WTC11 (cell line): ENCODE results near the gene SEL1L. TPM values are rescaled to one million over a fixed set of nuclear protein-coding genes. Genes with fewer than 3 reads are reported as not detected.
"Not testable (repeated sequence)": the region's sequence is repeated elsewhere in the genome, so short reads cannot be mapped to it uniquely, and the experiment has no call there.

Source experiments
- ATAC-seq: fragments of 200-7000 bp; cut with Tn5 transposase; 2 replicates; pipeline ENCODE4 v1.10.0; 2021; ENCODE audit warnings: mild to moderate bottlenecking, moderate library complexity
- CTCF ChIA-PET: fragments of 300-600 bp; sonication (Branson Sonifier 250); formaldehyde crosslinking; loops from one replicate; lab custom pipeline; 2021; ENCODE audit warnings: antibody characterized with exemption; lab: Charles Lee
- POLR2A ChIA-PET: fragments of 350-600 bp; sonication (Branson Sonifier 250); formaldehyde crosslinking; loops from one replicate; lab custom pipeline; 2021; ENCODE audit warnings: antibody characterized with exemption; lab: Charles Lee
- DNase-seq: peaks from one replicate; pipeline ENCODE4 v3.0.0; 2021; ENCODE audit warnings: low spot score
- H3K27ac Mint-ChIP-seq: 2 replicates; pipeline ENCODE4 v1.8.0; 2021; ENCODE audit warnings: mixed read lengths
- H3K27me3 Mint-ChIP-seq: 2 replicates; pipeline ENCODE4 v1.8.0; 2021; ENCODE audit warnings: low read depth, mild to moderate bottlenecking, moderate library complexity, mixed read lengths
- H3K36me3 Mint-ChIP-seq: 2 replicates; pipeline ENCODE4 v1.8.0; 2021; ENCODE audit warnings: mixed read lengths
- H3K4me1 Mint-ChIP-seq: 2 replicates; pipeline ENCODE4 v1.8.0; 2022; ENCODE audit warnings: mixed read lengths
- H3K4me3 Mint-ChIP-seq: 2 replicates; pipeline ENCODE4 v1.8.0; 2021; ENCODE audit warnings: mild to moderate bottlenecking, moderate library complexity, mixed read lengths
- H3K9me3 Mint-ChIP-seq: 2 replicates; pipeline ENCODE4 v1.8.0; 2021; ENCODE audit warnings: mixed read lengths
- AFF4 ChIP-seq: sonication (generic); formaldehyde crosslinking; IDR thresholded peaks from 2 replicates; pipeline ENCODE4 v1.8.1; 2023; ENCODE audit warnings: mild to moderate bottlenecking, missing genetic modification reagents, borderline replicate concordance
- ATF3 ChIP-seq: sonication (generic); formaldehyde crosslinking; conservative IDR thresholded peaks from 2 replicates; pipeline ENCODE4 v1.8.1; 2022; ENCODE audit warnings: mild to moderate bottlenecking, missing genetic modification reagents
- ATF6 ChIP-seq: sonication (generic); formaldehyde crosslinking; IDR thresholded peaks from 2 replicates; pipeline ENCODE4 v1.8.1; 2023; ENCODE audit warnings: mild to moderate bottlenecking, missing genetic modification reagents
- CDX4 ChIP-seq: fragments of 250-450 bp; sonication (Bioruptor Pico); IDR thresholded peaks from 2 replicates; pipeline ENCODE4 v1.9.0; 2021; ENCODE audit warnings: moderate library complexity, mild to moderate bottlenecking, inconsistent platforms, borderline replicate concordance
- CREB1 ChIP-seq: sonication (generic); formaldehyde crosslinking; IDR thresholded peaks from 2 replicates; pipeline ENCODE4 v1.8.0; 2023; ENCODE audit warnings: mild to moderate bottlenecking, missing genetic modification reagents
- CTCF ChIP-seq: fragments of 200-600 bp; IDR thresholded peaks from 2 replicates; pipeline ENCODE4 v1.8.0; 2022; ENCODE audit warnings: antibody characterized with exemption
- E2F5 ChIP-seq: sonication (generic); formaldehyde crosslinking; IDR thresholded peaks from 2 replicates; pipeline ENCODE4 v1.8.1; 2022; ENCODE audit warnings: mild to moderate bottlenecking, moderate library complexity, missing genetic modification reagents
- ESRRA ChIP-seq: sonication (generic); formaldehyde crosslinking; IDR thresholded peaks from 2 replicates; pipeline ENCODE4 v1.8.1; 2022; ENCODE audit warnings: mild to moderate bottlenecking, missing genetic modification reagents, borderline replicate concordance
- FOXP1 ChIP-seq: sonication (generic); formaldehyde crosslinking; IDR thresholded peaks from 2 replicates; pipeline ENCODE4 v1.8.0; 2022; ENCODE audit warnings: missing genetic modification reagents, mild to moderate bottlenecking, moderate library complexity, borderline replicate concordance
- NR1H2 ChIP-seq: sonication (generic); formaldehyde crosslinking; IDR thresholded peaks from 2 replicates; pipeline ENCODE4 v1.9.0; 2021; ENCODE audit warnings: mild to moderate bottlenecking, moderate library complexity, missing genetic modification reagents
- OVOL2 ChIP-seq: fragments of 250-450 bp; sonication (Bioruptor Pico); IDR thresholded peaks from 2 replicates; pipeline ENCODE4 v1.9.0; 2021; ENCODE audit warnings: mild to moderate bottlenecking, borderline replicate concordance
- PREB ChIP-seq: sonication (generic); formaldehyde crosslinking; IDR thresholded peaks from 2 replicates; pipeline ENCODE4 v1.8.1; 2022; ENCODE audit warnings: mild to moderate bottlenecking, missing genetic modification reagents, moderate library complexity, borderline replicate concordance
- TEAD1 ChIP-seq: sonication (generic); formaldehyde crosslinking; IDR thresholded peaks from 2 replicates; pipeline ENCODE4 v1.8.0; 2022; ENCODE audit warnings: mild to moderate bottlenecking, missing genetic modification reagents
- ZBTB43 ChIP-seq: sonication (generic); formaldehyde crosslinking; IDR thresholded peaks from 2 replicates; pipeline ENCODE4 v1.8.1; 2023; ENCODE audit warnings: mild to moderate bottlenecking, missing genetic modification reagents
- ZNF263 ChIP-seq: sonication (generic); formaldehyde crosslinking; IDR thresholded peaks from 2 replicates; pipeline ENCODE4 v1.8.1; 2022; ENCODE audit warnings: low read depth, mild to moderate bottlenecking, moderate library complexity, missing genetic modification reagents
- ZNF396 ChIP-seq: fragments of 250-450 bp; sonication (Bioruptor Pico); IDR thresholded peaks from 2 replicates; pipeline ENCODE4 v1.8.0; 2021; ENCODE audit warnings: mild to moderate bottlenecking, moderate library complexity, borderline replicate concordance
- total RNA-seq: library from RNA; stranded (reverse); gene quantifications from 3 replicates; pipeline ENCODE4 v1.2.3, GENCODE V29; 2021

Gene SEL1L
- total RNA-seq, 1 experiment from 2014 or later: 29.1 TPM

- Mint-ChIP-seq H3K27me3 (no peaks in the 10 kb centered on the region), H3K27ac (no peak overlapping the region), H3K9me3 (peaks cover 5% of the 10 kb centered on the region; the same call in 1 of the 2 replicates), H3K4me3 (peak overlapping the region; percentile 59), H3K36me3 (peaks cover 2% of the 10 kb centered on the region), H3K4me1 (peaks cover 4% of the 10 kb centered on the region)
- ATAC-seq: peak; percentile 56
- TF ChIP-seq AFF4 (CRISPR knock-in tag) (no peak), E2F5 (no peak), CTCF (peak; percentile 82)
- CTCF ChIA-PET: interaction anchor here (0.6 to 4.0 kb wide), 17 partner anchors 12 to 468 kb away, joined by 3 to 19 read pairs (median 3); partner anchors contain the start of gene SEL1L
- peak; percentile 42 for DNase-seq
- POLR2A ChIA-PET: no interaction called here
Measured at GRCh38 chr14:81464253-81465002, 69.2 kb downstream of the SEL1L start.

GRCh38 chr14:81462356-81462755, 71.3 kb downstream of the SEL1L start:
- not testable (repeated sequence) for H3K4me1 Mint-ChIP-seq, DNase-seq

GRCh38 chr14:81459912-81460311, 73.7 kb downstream of the SEL1L start:
- no peak overlapping the region for H3K27ac Mint-ChIP-seq
- CTCF ChIA-PET: interaction anchor here (1.9 kb wide), 1 partner anchor 190 kb away, joined by 8 read pairs; no protein-coding TSS in a partner anchor
- TF ChIP-seq NR1H2 (CRISPR knock-in tag): no peak
- no peak for TF ChIP-seq TEAD1 (CRISPR knock-in tag)
- no peak for TF ChIP-seq ESRRA (CRISPR knock-in tag)
- no peak for TF ChIP-seq ZBTB43 (CRISPR knock-in tag)
- no peak for TF ChIP-seq OVOL2 (CRISPR knock-in tag)
- no peak for TF ChIP-seq ZNF263 (CRISPR knock-in tag)
- no peak for TF ChIP-seq CDX4 (CRISPR knock-in tag)
- no peak for TF ChIP-seq PREB (CRISPR knock-in tag)
- no peak for TF ChIP-seq FOXP1 (CRISPR knock-in tag)
- TF ChIP-seq ATF6: no peak
- no peak for TF ChIP-seq ZNF396 (CRISPR knock-in tag)
- TF ChIP-seq CREB1: no peak
- TF ChIP-seq ATF3 (CRISPR knock-in tag): no peak
- TF ChIP-seq E2F5: no peak

More at GRCh38 chr14:81462356-81462755, 71.3 kb downstream of the SEL1L start:
- H3K27ac Mint-ChIP-seq, POLR2A ChIA-PET, H3K4me3 Mint-ChIP-seq, H3K9me3 Mint-ChIP-seq, ATAC-seq, CTCF ChIA-PET, H3K27me3 Mint-ChIP-seq, H3K36me3 Mint-ChIP-seq: not testable (repeated sequence)

More at GRCh38 chr14:81459912-81460311, 73.7 kb downstream of the SEL1L start:
- no peak for DNase-seq
- H3K36me3 Mint-ChIP-seq: peaks cover 2% of the 10 kb centered on the region
- H3K9me3 Mint-ChIP-seq: peaks cover 3% of the 10 kb centered on the region; the same call in 1 of the 2 replicates
- no peak for ATAC-seq
- POLR2A ChIA-PET: no interaction called here
- no peaks in the 10 kb centered on the region for H3K27me3 Mint-ChIP-seq
- H3K4me3 Mint-ChIP-seq: no peak overlapping the region
- H3K4me1 Mint-ChIP-seq: peaks cover 4% of the 10 kb centered on the region
